DMS153 (cell line): ENCODE data around the gene SLC48A1.
A peak's percentile ranks its signal among the peaks of the same experiment; 100 is the strongest.

ENCODE experiments used
- DNase-seq: peaks from one replicate; lab custom pipeline; 2025; lab: John Stamatoyannopoulos, UW

SLC48A1 gene

DNA sequence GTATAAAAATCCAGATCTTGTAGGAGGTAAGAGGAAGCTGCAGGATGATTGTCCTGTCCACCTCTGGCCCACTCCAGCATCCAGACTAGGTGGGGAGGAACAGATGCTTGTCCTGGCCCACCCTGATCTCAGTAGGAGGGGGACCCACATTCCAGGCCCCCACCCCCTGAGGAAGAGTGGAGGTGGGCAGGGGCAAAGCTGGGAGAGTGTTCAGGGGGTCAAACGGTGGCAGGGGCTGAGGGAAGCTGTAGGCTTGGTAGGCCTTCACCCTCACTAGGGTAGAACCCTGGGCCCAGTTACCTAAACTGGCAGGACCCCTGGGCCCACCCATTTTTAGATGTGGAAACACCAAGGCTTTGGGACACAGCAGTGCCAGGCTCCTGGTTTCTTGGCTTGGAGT, 4.1 kb downstream of the SLC48A1 start:
- no peak for DNase-seq

DNA sequence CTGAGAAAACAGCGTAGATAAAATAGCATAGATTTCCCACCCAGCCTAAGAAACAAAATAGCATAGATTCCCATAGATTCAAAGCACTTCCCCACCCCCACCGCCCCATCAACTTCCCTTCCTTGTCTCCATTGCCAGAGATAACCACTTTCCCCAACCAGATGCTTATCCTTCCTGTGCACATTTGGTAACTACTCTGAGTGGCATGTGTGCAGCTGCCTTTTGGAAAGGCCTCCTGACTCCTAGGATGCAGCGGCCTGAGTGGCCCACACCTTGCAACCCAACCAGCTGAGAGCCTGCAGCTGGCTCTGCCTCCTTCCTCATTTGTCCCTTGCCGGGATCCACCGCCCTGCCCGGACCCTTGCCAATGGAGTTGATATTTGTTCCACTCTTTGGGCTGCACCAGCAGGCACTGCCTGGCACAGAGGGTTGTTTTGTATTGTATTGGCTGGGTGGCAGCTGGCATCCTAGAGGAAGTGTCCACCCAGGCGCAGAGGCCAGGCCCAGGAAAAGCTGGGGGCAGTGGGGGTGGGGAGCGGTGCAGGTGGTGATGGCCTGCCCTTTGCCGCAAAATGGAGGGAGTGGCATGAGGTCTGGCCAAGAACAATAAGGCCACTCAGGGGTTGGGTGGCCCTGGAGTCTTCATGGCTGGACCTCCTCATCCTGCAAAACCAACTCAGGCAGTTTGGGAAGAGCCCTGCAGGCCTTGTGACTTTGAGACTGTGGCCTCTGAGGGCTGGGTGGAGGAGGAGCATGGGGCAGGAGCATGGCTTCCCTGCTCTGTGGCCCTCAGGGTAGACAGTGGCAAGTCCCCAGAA, 4.9 kb downstream of the SLC48A1 start:
- no peak for DNase-seq

DNA sequence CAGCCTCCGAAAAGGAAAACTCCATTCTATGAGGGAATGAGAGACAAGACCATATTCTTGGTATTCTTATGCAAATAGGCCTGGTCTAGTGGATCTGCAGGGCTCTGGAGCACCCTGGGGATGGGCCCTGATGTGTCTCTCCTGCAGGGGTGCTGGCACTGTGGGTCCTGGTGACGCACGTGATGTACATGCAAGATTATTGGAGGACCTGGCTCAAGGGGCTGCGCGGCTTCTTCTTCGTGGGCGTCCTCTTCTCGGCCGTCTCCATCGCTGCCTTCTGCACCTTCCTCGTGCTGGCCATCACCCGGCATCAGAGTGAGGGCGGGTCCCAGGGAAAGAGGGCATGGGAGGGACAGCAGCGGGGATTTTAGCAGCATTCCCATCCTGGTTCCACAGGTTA, 5.8 kb downstream of the SLC48A1 start:
- no peak for DNase-seq

DNA sequence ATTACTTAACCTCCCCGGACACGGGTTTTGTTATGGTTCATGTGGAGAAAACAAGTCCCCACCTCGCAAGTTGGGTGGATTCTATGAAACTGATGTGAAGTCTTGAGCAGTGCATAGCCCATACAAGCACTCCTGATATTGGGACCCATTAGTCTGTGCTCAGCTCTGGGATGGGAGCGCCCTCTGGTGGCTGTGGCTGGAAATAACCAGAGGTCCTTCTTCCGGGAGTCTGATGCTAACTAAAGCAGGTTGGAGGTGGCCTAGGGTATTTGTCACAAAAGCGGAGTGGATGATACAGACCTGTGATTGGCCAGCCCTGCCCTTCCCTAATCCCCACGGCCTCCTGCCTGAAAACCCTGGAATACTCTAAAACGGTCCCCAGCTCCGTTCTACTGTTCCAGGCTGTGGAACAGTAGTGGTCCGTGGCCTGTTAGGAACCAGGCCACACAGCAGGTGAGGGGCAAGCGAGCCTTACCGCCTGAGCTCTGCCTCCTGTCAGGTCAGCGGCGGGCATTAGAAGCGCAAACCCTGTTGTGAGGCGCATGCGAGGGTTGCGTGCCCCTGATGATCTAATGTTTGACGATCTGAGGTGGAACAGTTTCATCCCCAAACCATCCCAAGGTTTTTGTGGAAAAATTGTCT, 6.4 kb downstream of the SLC48A1 start:
- DNase-seq, result peak; percentile 75

DNA sequence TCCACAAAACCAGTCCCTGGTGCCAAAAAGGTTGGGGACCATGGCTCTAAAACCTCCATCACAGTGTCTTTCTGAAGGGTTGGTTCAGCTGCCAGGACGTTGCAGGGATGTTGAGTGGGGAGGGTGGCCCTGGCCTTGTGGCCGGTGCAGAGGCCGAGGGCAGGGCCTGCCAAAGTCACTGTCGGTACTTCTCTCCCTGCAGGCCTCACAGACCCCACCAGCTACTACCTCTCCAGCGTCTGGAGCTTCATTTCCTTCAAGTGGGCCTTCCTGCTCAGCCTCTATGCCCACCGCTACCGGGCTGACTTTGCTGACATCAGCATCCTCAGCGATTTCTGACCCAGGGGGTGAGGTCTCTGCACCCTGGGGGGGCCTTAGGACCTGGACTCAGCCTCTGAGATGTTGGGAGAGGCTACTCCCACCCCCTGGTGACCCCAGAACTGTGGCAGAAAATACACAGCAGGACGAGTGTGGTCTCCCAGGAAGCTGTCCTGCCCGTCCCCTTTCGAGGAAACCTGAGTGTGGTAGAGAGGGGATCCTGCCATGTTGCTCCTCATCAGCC, 7.0 kb downstream of the SLC48A1 start:
- no peak for DNase-seq

DNA sequence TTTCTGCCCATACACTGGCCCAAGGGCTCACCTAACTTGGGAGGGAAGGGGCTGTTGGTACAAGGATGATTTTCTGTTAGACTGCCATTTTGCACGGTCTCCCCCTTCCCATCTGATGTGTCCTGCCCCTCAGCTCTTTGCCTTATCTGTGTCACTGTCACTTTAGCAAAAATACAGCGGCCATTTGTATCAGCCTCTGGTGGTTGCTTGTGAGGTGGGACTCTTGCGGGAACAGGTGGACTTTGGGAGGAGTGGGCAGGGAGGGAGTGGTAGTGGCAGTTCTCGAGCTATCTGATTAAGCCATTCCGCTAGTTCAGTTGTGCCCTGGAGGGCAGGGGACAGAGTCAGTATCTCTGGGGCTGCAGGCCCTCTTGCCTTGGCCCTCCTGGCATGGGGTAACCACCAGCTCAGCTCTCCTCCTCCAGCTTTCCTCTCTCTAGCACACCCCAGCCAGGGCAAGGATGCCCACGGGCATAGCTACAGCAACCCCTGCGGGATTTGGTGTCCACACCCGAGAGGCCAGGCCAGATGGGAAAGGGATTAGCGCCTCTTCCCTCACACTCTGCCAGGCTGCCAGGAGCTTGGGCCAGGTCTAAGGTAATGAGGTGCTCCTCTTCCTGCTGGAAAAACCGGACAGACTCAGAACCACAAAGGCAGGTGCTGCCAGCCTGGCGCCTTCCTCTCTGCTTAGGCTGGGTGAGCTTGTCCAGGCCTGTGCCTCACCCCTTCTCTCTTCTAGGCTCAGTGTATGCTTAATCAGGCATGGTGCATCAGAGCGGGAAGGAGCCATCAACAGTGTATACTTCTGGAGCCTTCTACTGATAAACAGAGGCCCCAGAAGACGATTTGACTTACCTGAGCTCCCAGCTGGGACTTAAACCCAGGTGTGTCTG, 8.7 kb downstream of the SLC48A1 start:
- peak; percentile 89 for DNase-seq

DNA sequence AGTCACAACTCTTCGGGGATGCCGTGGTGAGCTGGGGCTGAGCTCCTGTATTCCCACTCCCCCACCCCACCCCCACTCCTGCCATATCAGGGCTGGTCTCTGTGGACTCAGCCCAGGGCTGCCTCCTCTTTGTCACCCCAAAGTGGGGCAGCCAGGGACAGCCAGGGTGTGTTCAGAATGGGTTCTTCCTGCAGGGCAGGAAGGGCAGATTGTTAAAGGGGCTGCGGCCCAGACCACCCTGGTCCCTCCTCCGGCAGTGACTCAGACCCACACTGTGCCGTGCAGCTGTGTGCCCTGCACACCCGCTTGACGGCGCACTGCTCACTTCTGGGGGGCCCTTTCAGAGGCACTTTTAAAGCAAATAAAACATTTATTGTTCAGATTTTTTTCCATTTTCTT, 9.3 kb downstream of the SLC48A1 start:
- no peak for DNase-seq

DNA sequence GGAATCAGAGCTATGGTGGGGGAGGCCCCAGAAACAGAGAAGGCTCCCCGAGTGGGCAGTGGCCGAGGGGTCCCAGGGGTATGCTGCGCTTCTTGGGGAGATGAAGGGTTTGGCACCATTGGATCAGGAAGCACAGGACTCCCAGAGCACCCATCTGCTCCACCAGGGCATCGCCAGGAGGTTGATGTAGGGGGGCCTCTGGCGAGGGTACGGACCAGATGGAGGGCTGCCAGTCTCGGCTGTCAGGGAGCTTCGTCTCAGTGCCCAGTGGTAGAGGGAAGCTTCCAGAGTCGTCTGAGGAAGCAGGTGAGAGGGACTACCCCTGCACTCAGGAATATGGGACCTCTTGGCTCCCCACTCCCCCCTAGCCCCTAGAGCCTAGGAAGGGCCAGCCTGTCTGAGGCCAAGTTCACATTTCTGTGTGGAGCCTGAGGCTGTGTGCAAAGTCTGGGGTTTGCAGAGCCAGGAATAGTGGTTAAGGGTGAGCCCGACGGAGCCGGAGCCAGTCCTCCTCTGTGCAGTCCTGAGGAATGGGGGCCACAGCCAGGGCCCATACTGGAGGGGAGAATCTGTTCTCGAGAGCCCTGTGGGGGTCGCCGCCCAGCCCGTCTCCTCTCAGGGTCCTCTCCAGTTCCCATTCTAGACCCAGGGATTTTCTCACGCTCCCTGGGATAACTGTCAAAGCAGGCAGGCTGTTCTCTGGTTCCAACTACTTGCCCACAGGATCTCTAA, 10.2 kb downstream of the SLC48A1 start:
- DNase-seq, result no peak

DNA sequence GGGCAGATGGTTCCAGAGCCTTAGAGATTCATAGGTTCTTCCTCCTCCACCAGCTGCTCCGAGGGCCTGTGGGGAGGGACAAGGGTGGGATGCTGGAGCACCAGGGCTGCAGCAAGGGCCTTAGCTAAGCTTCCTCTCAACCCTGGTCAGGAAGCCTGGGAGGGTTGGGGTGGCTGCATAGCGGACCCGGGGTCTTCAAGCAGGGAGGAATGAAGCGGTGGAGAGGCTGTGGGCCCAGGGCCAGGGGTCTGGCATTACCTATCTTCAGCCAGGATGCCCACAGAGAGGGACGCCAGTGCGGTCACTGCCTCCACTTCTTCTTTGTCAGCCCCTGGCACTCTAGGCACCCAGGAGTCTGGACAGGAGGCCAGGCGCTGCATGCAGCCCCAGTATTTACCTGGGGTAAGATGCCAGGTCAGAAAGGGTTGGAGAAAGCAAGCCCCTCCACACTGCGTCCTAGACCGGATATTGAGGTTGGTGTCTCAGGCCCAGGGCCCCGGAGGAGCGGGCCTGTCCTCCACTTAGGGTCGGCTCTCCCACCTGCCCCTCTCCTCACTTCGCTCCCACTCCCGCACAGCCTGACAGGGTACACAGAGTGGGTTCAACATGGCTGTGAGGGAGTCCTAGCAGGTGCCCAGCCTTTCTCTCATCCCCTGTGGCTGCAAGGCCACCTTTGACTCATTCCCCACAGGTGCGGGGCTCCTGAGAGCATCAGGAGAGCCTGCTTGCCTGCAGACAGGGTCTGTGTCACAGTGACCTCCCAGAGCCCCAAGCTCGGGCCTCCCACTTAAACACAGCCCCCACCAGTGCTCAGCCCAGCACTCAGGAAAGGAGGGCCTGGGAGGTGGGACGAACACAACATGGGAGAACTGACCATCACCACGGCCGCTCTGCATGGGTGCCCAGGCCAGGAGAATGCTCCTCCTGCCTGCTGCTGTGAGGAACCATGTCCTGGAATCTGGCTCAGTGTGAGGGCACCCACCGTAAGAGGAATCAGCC, 11.1 kb downstream of the SLC48A1 start:
- no peak for DNase-seq

DNA sequence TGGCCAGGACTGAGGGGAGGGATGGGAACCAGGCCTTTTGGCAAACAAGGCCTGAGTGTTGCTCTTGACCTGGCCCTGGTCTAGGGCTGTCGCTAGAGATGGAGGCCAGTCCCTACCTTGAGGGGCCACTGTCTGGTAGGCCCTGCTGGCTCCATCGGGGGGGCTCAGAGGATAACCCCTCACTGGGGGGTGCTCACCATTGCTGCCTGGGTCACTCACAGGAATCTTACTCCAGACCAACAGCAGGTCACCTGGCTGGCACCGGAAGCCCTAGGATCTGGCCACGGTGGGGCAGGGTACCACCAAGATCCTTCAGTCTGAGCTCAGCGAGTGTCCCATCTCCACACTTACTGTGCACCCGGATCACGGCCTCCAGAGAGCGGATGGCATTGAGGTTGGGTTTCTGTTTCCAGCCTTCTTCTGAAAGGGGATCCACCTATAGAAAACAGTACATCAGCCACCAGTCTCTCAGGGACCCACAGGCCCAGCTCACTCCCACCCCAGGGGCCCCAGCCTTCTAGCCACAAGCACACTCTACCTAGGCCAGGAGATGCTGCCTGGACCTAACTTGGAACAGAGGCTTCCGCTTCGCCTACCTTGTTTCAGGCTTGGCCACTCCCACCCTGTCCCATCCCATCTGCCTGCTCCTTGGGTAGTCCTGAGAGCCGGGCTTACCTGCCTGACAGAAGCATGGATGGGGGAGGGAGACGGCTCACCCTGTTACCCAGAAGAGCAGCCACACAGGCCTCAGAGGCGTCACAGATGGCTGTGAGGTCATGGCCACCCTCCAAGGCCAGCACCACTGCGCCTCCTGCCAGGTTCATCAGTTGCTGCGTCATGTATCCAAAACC, 12.2 kb downstream of the SLC48A1 start:
- no peak for DNase-seq

DNA sequence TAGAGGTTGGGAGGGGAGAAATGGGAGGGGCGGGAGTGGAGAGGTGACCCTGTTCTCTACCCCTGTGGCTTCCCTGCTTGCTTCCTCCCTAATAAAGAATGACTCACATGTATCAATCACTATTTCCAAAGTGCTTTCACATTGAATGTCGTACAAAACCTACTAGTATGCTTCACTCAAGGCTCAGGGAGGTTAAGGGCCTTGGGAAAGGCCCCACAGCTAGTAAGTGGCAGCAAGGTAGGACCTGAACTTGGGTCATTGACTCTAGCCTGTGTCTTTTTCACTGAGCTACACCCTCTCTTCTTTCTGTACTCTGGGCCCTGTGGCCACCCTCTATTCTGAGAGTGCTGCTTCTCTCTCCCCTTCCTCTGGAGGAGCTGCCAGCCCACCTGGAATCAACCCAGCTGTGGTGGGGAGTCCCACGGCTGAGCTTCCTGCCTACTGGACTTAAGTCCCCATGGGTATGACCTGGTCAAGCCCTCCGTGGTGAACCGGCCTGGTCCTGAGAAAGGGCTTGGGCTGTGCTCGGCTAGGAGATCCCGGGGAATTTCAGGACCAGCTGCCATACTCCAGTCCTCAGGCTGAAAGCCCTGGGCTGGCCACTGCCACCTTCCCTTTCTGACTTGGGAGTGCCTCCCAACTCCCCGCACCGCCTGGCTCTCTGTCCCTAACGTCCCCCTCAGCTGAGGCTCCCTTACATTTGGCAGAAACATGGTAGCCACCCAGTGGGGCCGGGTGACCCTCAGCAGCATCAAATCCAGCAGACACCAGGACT, 13.0 kb downstream of the SLC48A1 start:
- DNase-seq, result no peak

DNA sequence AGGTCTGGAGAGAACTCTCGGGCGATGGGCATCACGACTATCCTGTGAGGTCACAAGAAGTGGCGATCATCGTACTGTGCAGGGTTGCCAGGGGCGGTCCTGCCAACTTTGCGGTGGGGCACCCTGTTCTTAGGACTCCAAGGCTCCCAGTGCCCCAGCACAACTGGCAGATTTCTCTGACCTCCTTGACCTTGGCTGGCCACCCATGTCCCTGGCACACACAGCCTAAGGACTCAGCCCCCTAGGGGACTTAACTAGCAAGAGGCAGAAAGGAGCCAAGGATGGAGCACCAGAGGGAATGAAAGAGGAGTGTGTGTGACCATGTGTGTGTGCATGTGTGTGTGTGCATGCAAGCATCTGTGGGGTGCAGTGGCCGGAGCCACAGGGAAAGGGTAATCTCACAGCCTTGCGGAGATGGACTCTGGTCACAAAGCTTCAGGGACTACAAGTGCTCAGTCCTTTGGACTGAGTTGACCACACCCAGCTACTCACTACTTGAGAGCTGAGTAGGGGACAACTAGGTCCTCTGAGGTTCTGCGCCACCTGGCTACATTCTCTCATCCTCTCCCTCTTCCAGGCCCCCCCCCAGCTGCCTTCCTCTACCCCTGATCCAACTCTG, 13.7 kb downstream of the SLC48A1 start:
- DNase-seq, result no peak

DNA sequence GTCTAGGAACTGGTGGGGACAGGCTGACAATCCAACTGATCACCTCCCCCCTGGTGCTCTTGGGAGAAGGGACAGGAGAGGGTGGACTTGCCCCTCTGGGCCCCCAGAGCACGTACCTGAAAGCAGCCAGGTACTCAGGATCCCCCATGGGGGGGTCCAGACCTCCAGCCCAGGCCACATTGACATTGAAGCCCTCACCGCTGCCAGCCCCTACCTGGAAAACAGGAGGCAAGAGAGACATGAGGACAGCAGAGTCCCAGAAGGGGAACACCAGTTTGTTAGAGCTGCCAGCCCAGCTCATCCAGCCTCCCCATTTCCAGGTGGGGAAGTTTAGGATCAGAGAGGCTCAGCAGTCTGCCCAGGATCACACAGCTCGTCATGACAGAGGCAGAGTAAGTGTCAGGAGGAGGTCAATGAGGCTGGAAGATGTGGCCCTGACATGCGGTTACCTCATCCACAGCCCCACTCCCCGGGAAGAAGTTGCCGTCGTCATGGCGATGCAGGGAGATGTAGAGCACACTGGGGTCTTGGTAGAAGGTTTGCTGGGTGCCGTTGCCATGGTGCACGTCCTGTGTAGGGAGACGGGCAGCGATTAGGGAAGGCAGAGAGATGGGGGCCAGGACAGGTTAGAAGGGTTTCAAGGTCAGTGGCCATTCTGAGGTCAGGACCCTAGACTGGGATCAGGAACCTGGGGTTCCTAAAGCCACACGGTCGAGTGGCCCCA, 14.7 kb downstream of the SLC48A1 start:
- DNase-seq, result no peak

DNA sequence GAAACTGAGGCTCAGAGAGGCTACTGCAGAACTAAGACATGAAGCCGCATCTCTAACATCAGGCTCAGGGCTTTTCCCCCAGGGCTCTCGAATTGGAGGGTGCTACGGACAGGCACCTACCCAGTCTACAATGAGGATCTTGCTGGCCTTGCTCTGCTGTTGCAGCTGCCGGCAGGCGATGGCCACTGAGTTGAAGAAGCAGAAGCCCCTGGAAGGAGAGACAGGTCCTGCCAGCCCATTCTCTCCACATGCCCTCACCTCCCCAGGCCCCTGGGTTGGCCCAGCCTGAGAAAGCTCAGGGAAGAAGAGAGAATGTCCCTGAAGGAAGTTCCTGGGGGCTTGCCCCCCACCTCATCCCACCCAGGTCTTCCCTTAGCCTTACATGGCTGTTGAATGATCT, 16.1 kb downstream of the SLC48A1 start:
- DNase-seq, result no peak

DNA sequence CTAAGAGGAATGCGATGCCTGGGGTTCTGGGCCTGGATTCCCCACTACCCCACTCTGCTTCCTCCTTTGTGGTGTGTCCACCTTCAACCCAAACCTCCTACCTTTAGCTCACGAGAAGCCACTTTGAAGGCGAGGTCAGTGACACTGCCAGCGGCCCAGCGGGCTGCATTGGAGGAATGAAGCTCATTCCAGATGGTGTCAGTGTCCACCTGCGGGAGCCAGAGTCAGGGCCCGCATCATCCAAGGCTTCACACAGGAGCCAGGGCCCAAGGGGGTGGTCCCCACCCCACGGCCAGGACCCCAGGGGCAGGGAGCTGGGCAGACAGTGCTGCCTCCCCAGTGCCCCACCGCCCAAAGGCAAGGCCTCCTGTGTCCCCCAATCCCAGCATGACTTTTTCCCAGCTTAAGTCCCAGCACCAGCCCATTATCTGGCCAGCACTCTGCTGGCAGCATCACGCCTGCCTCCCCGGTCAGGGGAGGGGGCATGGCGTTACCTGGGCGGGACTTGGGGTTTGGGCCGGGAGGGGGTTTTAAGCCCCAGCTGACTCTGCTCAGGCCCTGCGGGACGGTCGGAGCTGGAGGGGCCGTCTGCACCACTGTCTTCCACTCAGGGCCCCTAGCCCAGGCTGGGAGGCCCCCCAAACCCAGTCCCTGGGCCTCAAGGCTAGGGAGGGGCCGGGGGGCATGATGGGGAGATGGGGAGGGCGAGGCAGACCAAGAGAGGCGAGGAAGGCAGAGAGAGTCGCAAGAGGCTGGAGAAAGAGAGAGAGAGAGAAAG, 16.9 kb downstream of the SLC48A1 start:
- no peak for DNase-seq

DNA sequence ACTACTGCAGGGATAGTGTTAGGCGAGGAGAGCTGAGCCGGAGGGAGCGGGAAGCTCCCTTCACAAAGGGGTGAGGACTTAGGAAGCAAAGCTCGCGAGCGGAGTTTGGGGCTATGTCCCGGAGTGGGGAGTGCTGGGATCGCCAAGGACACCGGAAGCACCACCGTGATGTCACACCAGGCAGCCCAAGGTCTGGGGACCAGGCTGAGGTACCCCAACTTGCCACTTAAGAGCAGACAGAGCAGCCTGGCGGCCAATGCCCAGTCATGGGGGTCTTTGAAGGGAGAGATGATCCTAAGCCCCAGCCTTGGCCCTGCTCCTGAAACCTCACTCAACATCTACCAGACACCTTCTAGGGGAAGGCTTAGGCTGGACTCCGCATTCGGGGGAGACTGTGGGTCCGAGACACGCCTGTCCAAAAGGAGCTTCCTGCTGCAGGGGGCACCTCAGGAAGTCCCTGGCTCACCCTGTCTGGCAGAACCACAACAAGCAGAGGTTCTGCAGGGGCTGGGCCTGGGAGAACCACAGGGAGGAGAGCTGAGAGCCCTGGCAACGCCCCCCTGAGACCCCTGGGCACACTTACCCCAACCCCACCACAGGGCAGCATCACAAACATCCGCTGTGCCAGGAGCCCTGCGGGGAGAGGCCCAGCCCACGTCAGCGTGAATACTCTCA, 17.8 kb downstream of the SLC48A1 start:
- no peak for DNase-seq
